Thyroid gland (tissue), 4 donors: Measurements from ENCODE around the gene ZMYND12. TPM values are rescaled to one million over a fixed set of nuclear protein-coding genes. Genes with fewer than 3 reads are reported as not detected.

Experiments used
- DNase-seq, 2 donors: peaks; one replicate each; pipeline ENCODE4 v3.0.0-alpha.2; 2019
- H3K27ac ChIP-seq, 3 donors: fragments of 200-600 bp; sonication (generic); 1 replicate in 2 of 3; 2 replicates in 1 of 3; pipeline ENCODE4 v1.5.1; 2016 to 2019; ENCODE audit warnings: mild to moderate bottlenecking in 1 of 3, moderate library complexity in 1 of 3
- H3K27me3 ChIP-seq: fragments of 200-600 bp; sonication (generic); one replicate; pipeline ENCODE4 v1.5.1; 2019
- H3K36me3 ChIP-seq, 2 donors: fragments of 200-600 bp; sonication (generic); one replicate each; pipeline ENCODE4 v1.5.1; 2016 to 2019
- H3K4me1 ChIP-seq, 2 donors: fragments of 200-600 bp; sonication (generic); one replicate each; pipeline ENCODE4 v1.5.1; 2017 to 2019
- H3K4me3 ChIP-seq, 3 donors: fragments of 200-600 bp; sonication (generic); replicated peaks in 1 of 3; 1 replicate in 2 of 3; 2 replicates in 1 of 3; pipeline ENCODE4 v1.5.1; 2016; ENCODE audit warnings: mild to moderate bottlenecking in 1 of 3
- H3K9me3 ChIP-seq: fragments of 200-600 bp; sonication (generic); one replicate; pipeline ENCODE4 v1.5.1; 2017
- CTCF ChIP-seq, 6 experiments: fragments of 200-600 bp in 3 of 6; fragments of 450-650 bp in 3 of 6; sonication (generic) in 3 of 6; IDR thresholded peaks; one replicate each; pipeline ENCODE4 v1.5.1; 2016 to 2019; ENCODE audit warnings: antibody characterized with exemption in 6 of 6, mild to moderate bottlenecking in 2 of 6, inconsistent platforms in 1 of 6, moderate library complexity in 1 of 6
- POLR2A ChIP-seq, 2 donors: fragments of 450-650 bp; IDR thresholded peaks; one replicate each; pipeline ENCODE4 v1.6.1; 2017; ENCODE audit warnings: antibody characterized with exemption in 2 of 2, mild to moderate bottlenecking in 2 of 2, moderate library complexity in 1 of 2
- WGBS, 2 donors: methylation state at CpG; one replicate each; pipeline ENCODE4 v1.1.5; 2017; 5-methylcytosine and 5-hydroxymethylcytosine counted together
- intact Hi-C: fragments of 100-400 bp; cut with DNase I; formaldehyde crosslinking; loops from one replicate; pipeline ENCODE4 v1.15.1; 2023
- total RNA-seq, 4 donors: library from RNA; depleted of rRNA; stranded (reverse); fragments of >200 nt; gene quantifications; one replicate each; pipeline ENCODE4 v1.2.3, GENCODE V29; 2016

The ZMYND12 gene
- total RNA-seq, 4 donors from 2014 or later, result 3.5 to 6.5 (median 5.6) TPM

- Histone ChIP-seq H3K9me3 (no peaks in the 10 kb centered on the region), H3K27ac (no peak overlapping the region), H3K36me3 (no peaks in the 10 kb centered on the region), H3K4me3 (no peak overlapping the region), H3K27me3 (no peaks in the 10 kb centered on the region), H3K4me1 (no peaks in the 10 kb centered on the region)
- TF ChIP-seq POLR2A (IDR thresholded peaks at IDR 0.05), result no peak
- TF ChIP-seq CTCF (IDR thresholded peaks at IDR 0.05), result no peak
- WGBS, 2 donors, result 80 to 81% methylated on average over 3 of the region's 3 CpGs
- intact Hi-C loops, result no loop called here
- DNase-seq, result no peak
These were observed 24.3 kb downstream of the ZMYND12 start for GRCh38 chr1:42431514-42431913.

GRCh38 chr1:42430286-42431135 lies 25.3 kb downstream of the ZMYND12 start:
- intact Hi-C loops, result no loop called here
- TF ChIP-seq POLR2A (IDR thresholded peaks at IDR 0.05) (no peak), CTCF (IDR thresholded peaks at IDR 0.05) (no peak)
- Histone ChIP-seq H3K9me3 (no peaks in the 10 kb centered on the region), H3K27me3 (no peaks in the 10 kb centered on the region), H3K36me3 (no peaks in the 10 kb centered on the region), H3K4me3 (no peak overlapping the region), H3K27ac (no peak overlapping the region), H3K4me1 (no peaks in the 10 kb centered on the region)
- 80 to 85% methylated on average over 3 of the region's 3 CpGs for WGBS, 2 donors
- DNase-seq, result no peak

GRCh38 chr1:42429603-42430002 lies 26.2 kb downstream of the ZMYND12 start:
- 76 to 80% methylated on average over 1 of the region's 1 CpG for WGBS, 2 donors
- intact Hi-C loops, result no loop called here

GRCh38 chr1:42427240-42427639 lies 28.6 kb downstream of the ZMYND12 start:
- H3K9me3 ChIP-seq, result no peaks in the 10 kb centered on the region
- no peaks in the 10 kb centered on the region for H3K36me3 ChIP-seq
- no peak for TF ChIP-seq POLR2A (IDR thresholded peaks at IDR 0.05)
- no peak for TF ChIP-seq CTCF (IDR thresholded peaks at IDR 0.05)
- no peaks in the 10 kb centered on the region for H3K27me3 ChIP-seq
- no peak for DNase-seq
- H3K4me3 ChIP-seq, result no peak overlapping the region
- H3K27ac ChIP-seq, result no peak overlapping the region
- WGBS, 2 donors, result 68 to 78% methylated on average over 4 of the region's 4 CpGs
- intact Hi-C loops, result no loop called here
- peaks cover 4 to 5% of the 10 kb centered on the region in 2 donors for H3K4me1 ChIP-seq

More at GRCh38 chr1:42429603-42430002, 26.2 kb downstream of the ZMYND12 start:
- no peaks in the 10 kb centered on the region for H3K4me1 ChIP-seq
- no peaks in the 10 kb centered on the region for H3K36me3 ChIP-seq
- H3K4me3 ChIP-seq, result no peak overlapping the region
- H3K27ac ChIP-seq, result no peak overlapping the region
- no peaks in the 10 kb centered on the region for H3K27me3 ChIP-seq
- DNase-seq, result no peak
- TF ChIP-seq CTCF (IDR thresholded peaks at IDR 0.05), result no peak
- TF ChIP-seq POLR2A (IDR thresholded peaks at IDR 0.05), result no peak
- H3K9me3 ChIP-seq, result no peaks in the 10 kb centered on the region

- 59 to 61% methylated on average over 4 of the region's 4 CpGs for WGBS, 2 donors
- Histone ChIP-seq H3K27ac (no peak overlapping the region), H3K4me1 (peaks cover 5 to 8% of the 10 kb centered on the region in 2 donors), H3K27me3 (no peaks in the 10 kb centered on the region), H3K4me3 (no peak overlapping the region), H3K9me3 (no peaks in the 10 kb centered on the region), H3K36me3 (no peaks in the 10 kb centered on the region)
- TF ChIP-seq POLR2A (IDR thresholded peaks at IDR 0.05) (no peak), CTCF (IDR thresholded peaks at IDR 0.05) (no peak)
- intact Hi-C loops, result no loop called here
- DNase-seq, result no peak
These were observed 31.6 kb downstream of the ZMYND12 start for GRCh38 chr1:42424201-42424600.
